ENCODE data around the gene IL21R. TPM values are rescaled to one million over a fixed set of nuclear protein-coding genes. Genes with fewer than 3 reads are reported as not detected.

The IL21R gene
- total RNA-seq, 2 experiments from 2014 or later, result 34.5 to 34.8 TPM

DNA sequence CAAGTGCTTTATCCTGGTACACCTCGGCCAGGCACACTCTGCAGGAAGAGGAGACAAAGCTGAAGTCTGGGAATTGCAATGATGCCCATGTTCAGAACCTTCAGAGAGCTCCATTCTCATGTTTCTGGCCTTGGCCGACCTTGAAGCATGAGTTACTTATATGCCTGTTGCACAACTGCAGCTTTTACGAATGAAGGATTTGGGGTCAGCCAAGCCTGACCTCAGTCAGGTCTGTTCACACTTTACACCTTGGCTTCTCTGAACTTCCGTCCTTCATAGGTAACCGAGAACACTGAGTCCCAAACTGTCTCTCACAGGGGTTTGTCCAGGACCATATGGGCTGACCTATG is 81.1 kb downstream of the IL21R start:
- ChIA-PET POLR2A (no interaction called here), CTCF (no interaction called here)
- no peaks in the 10 kb centered on the region for H3K9me3 ChIP-seq (ENCODE audit: control insufficient read depth in 1 of 2, insufficient read depth in 1 of 2, low read length in 2 of 2)
- H3K4me1 ChIP-seq (ENCODE audit: insufficient read depth, low read length), result no peaks in the 10 kb centered on the region
- no peaks in the 10 kb centered on the region for H3K27me3 ChIP-seq (ENCODE audit: control insufficient read depth in 1 of 2, insufficient read depth in 2 of 2, low read length in 2 of 2)
- no peak overlapping the region for H3K27ac Mint-ChIP-seq
- no peak overlapping the region for H3K27ac ChIP-seq (ENCODE audit: low read depth in 1 of 2, low read length in 2 of 2)
- no peaks in the 10 kb centered on the region for H3K4me1 Mint-ChIP-seq (ENCODE audit: low read depth)
- no peaks in the 10 kb centered on the region for H3K27me3 Mint-ChIP-seq
- DNase-seq, result no peak
- peaks cover 86% of the 10 kb centered on the region for H3K36me3 ChIP-seq (ENCODE audit: insufficient read depth, low read length)
- ATAC-seq (ENCODE audit: poor library complexity), result no peak
- TF ChIP-seq, protein P1, sequence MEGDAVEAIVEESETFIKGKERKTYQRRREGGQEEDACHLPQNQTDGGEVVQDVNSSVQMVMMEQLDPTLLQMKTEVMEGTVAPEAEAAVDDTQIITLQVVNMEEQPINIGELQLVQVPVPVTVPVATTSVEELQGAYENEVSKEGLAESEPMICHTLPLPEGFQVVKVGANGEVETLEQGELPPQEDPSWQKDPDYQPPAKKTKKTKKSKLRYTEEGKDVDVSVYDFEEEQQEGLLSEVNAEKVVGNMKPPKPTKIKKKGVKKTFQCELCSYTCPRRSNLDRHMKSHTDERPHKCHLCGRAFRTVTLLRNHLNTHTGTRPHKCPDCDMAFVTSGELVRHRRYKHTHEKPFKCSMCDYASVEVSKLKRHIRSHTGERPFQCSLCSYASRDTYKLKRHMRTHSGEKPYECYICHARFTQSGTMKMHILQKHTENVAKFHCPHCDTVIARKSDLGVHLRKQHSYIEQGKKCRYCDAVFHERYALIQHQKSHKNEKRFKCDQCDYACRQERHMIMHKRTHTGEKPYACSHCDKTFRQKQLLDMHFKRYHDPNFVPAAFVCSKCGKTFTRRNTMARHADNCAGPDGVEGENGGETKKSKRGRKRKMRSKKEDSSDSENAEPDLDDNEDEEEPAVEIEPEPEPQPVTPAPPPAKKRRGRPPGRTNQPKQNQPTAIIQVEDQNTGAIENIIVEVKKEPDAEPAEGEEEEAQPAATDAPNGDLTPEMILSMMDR (IDR thresholded peaks at IDR 0.05), result no peak
- no peaks in the 10 kb centered on the region for H3K9me3 Mint-ChIP-seq
- intact Hi-C loops (cut with DNase I, micrococcal nuclease), result no loop called here
- no peak overlapping the region for H3K4me3 Mint-ChIP-seq
- H3K4me3 ChIP-seq (ENCODE audit: low read length), result no peak overlapping the region
- peaks cover 100% of the 10 kb centered on the region for H3K36me3 Mint-ChIP-seq (ENCODE audit: low read depth)

DNA sequence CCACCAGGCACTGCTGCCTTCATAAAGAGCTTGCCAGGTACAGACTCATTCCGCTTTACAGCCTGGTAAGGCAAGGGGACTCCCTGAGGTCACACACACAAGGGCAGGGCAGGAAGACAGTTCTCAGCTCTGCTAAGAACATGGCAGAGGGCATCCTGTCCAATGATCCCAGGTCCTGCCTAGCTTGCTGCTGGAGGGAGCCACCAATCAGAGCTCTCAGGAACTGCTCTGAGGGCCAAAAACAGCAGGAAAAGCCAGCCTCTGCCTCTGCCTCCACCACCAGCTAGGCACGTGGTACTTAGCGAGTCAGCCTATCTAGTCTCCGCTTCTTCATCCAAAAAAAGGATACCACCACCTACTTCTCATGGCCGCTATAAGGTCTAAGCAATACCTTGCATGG is 81.7 kb downstream of the IL21R start:
- H3K27ac ChIP-seq (ENCODE audit: low read depth in 1 of 2, low read length in 2 of 2), result no peak overlapping the region
- H3K4me3 ChIP-seq (ENCODE audit: low read length), result no peak overlapping the region
- ChIA-PET CTCF (no interaction called here), POLR2A (no interaction called here)
- no peaks in the 10 kb centered on the region for H3K9me3 ChIP-seq (ENCODE audit: control insufficient read depth in 1 of 2, insufficient read depth in 1 of 2, low read length in 2 of 2)
- DNase-seq (no peak), ATAC-seq (ENCODE audit: poor library complexity) (no peak)
- H3K9me3 Mint-ChIP-seq, result no peaks in the 10 kb centered on the region
- no peaks in the 10 kb centered on the region for H3K27me3 ChIP-seq (ENCODE audit: control insufficient read depth in 1 of 2, insufficient read depth in 2 of 2, low read length in 2 of 2)
- H3K36me3 ChIP-seq (ENCODE audit: insufficient read depth, low read length), result peaks cover 85% of the 10 kb centered on the region
- H3K4me1 Mint-ChIP-seq (ENCODE audit: low read depth), result no peaks in the 10 kb centered on the region
- no peaks in the 10 kb centered on the region for H3K27me3 Mint-ChIP-seq
- H3K27ac Mint-ChIP-seq, result no peak overlapping the region
- intact Hi-C loops (cut with DNase I, micrococcal nuclease), result no loop called here
- TF ChIP-seq, protein P1 (IDR thresholded peaks at IDR 0.05), result no peak
- H3K4me1 ChIP-seq (ENCODE audit: insufficient read depth, low read length), result no peaks in the 10 kb centered on the region
- H3K36me3 Mint-ChIP-seq (ENCODE audit: low read depth), result peaks cover 100% of the 10 kb centered on the region
- no peak overlapping the region for H3K4me3 Mint-ChIP-seq

DNA sequence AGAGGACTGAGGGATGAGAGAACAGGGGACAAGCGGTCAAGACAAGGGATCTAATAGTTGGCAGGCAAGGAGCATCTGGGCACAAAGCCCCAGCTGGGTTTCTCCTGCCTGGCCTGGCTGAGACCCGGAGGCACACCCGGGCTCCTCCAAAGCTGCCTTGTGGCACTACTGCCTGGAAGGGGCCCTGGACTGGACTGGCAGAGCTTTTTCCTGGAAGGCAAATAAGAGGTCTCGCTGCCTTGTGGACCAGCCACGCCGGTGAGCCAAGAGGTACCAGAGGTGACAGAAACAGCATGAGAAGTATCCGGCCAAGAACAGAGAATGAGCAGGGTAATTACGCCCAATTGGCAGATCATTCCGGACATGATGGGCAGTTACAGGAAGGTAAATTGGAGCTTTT is 83.2 kb downstream of the IL21R start:
- peaks cover 100% of the 10 kb centered on the region for H3K36me3 Mint-ChIP-seq (ENCODE audit: low read depth)
- intact Hi-C loops (cut with DNase I, micrococcal nuclease), result no loop called here
- TF ChIP-seq, protein P1 (IDR thresholded peaks at IDR 0.05), result no peak
- H3K4me3 ChIP-seq (ENCODE audit: low read length), result no peak overlapping the region
- no peak overlapping the region for H3K27ac Mint-ChIP-seq
- no peaks in the 10 kb centered on the region for H3K27me3 ChIP-seq (ENCODE audit: control insufficient read depth in 1 of 2, insufficient read depth in 2 of 2, low read length in 2 of 2)
- no peaks in the 10 kb centered on the region for H3K4me1 ChIP-seq (ENCODE audit: insufficient read depth, low read length)
- ATAC-seq (ENCODE audit: poor library complexity) (no peak), DNase-seq (no peak)
- no peak overlapping the region for H3K27ac ChIP-seq (ENCODE audit: low read depth in 1 of 2, low read length in 2 of 2)
- CTCF ChIA-PET, result no interaction called here
- POLR2A ChIA-PET, result interaction anchor here (0.9 kb wide), 1 partner anchor 118 kb away, joined by 3 read pairs; no protein-coding TSS in a partner anchor
- H3K9me3 Mint-ChIP-seq, result no peaks in the 10 kb centered on the region
- peaks cover 0 to 2% of the 10 kb centered on the region in 2 experiments for H3K9me3 ChIP-seq (ENCODE audit: control insufficient read depth in 1 of 2, insufficient read depth in 1 of 2, low read length in 2 of 2)
- no peaks in the 10 kb centered on the region for H3K27me3 Mint-ChIP-seq
- no peaks in the 10 kb centered on the region for H3K4me1 Mint-ChIP-seq (ENCODE audit: low read depth)
- H3K36me3 ChIP-seq (ENCODE audit: insufficient read depth, low read length), result peaks cover 91% of the 10 kb centered on the region
- no peak overlapping the region for H3K4me3 Mint-ChIP-seq

Measured in CD4-positive, alpha-beta T cell (primary cell).